Liver (tissue), 9 donors: ENCODE measurements around the gene PRSS8. TPM values are rescaled to one million over a fixed set of nuclear protein-coding genes. Genes with fewer than 3 reads are reported as not detected.

Experiments used
- DNase-seq: peaks from one replicate; pipeline ENCODE4 v3.0.0-alpha.2; 2017; ENCODE audit warnings: low spot score
- H3K27ac ChIP-seq, 2 donors: one replicate each; pipeline ENCODE4 v1.7.0; 2013; ENCODE audit warnings: inconsistent platforms in 2 of 2, low read length in 2 of 2, control low read depth in 1 of 2, low read depth in 1 of 2, mild to moderate bottlenecking in 1 of 2
- H3K27me3 ChIP-seq, 4 donors: one replicate each; pipeline versions ENCODE4 v1.6.1 to v1.7.0; 2013; ENCODE audit warnings: low read length in 3 of 4, inconsistent platforms in 1 of 4, mild to moderate bottlenecking in 1 of 4, moderate library complexity in 1 of 4; ENCODE audit not compliant: control insufficient read depth in 4 of 4, insufficient read depth in 4 of 4
- H3K36me3 ChIP-seq, 4 donors: one replicate each; pipeline versions ENCODE4 v1.6.1 to v1.7.0; 2013; ENCODE audit warnings: low read length in 3 of 4, mild to moderate bottlenecking in 3 of 4, low read depth in 1 of 4, moderate library complexity in 1 of 4; ENCODE audit not compliant: control insufficient read depth in 4 of 4, insufficient read depth in 3 of 4
- H3K4me1 ChIP-seq, 4 donors: one replicate each; pipeline versions ENCODE4 v1.6.1 to v1.7.0; 2013; ENCODE audit warnings: low read length in 3 of 4, mild to moderate bottlenecking in 3 of 4, moderate library complexity in 1 of 4; ENCODE audit not compliant: control insufficient read depth in 4 of 4, insufficient read depth in 4 of 4
- H3K4me3 ChIP-seq, 3 donors: one replicate each; pipeline versions ENCODE4 v1.6.1 to v1.7.0; 2013; ENCODE audit warnings: low read length in 3 of 3, control low read depth in 1 of 3, low read depth in 1 of 3, mild to moderate bottlenecking in 1 of 3
- H3K9ac ChIP-seq, 2 donors: one replicate each; pipeline ENCODE4 v1.7.0; 2013; ENCODE audit warnings: low read length in 2 of 2, mild to moderate bottlenecking in 2 of 2, moderate library complexity in 2 of 2, control low read depth in 1 of 2, low read depth in 1 of 2
- H3K9me3 ChIP-seq, 4 donors: one replicate each; pipeline versions ENCODE4 v1.6.1 to v1.7.0; 2013; ENCODE audit warnings: low read length in 3 of 4; ENCODE audit not compliant: control insufficient read depth in 4 of 4
- ATF3 ChIP-seq: IDR thresholded peaks from 2 replicates; pipeline ENCODE4 v1.6.1; 2016; ENCODE audit warnings: antibody characterized with exemption
- CTCF ChIP-seq: fragments of 150-350 bp; IDR thresholded peaks from 2 replicates; pipeline ENCODE4 v1.5.1; 2017; ENCODE audit warnings: improper control_type of control experiment, low read depth, low read length; ENCODE audit not compliant: missing input control
- EGR1 ChIP-seq, 2 donors: IDR thresholded peaks; 2 replicates each; pipeline ENCODE4 v1.6.1; 2016 to 2018; ENCODE audit warnings: antibody characterized with exemption in 2 of 2, low read depth in 2 of 2
- FOXA1 ChIP-seq: IDR thresholded peaks from 2 replicates; pipeline ENCODE4 v1.6.1; 2016; ENCODE audit warnings: antibody characterized with exemption
- FOXA2 ChIP-seq: IDR thresholded peaks from 2 replicates; pipeline ENCODE4 v1.6.1; 2016; ENCODE audit warnings: antibody characterized with exemption
- GABPA ChIP-seq, 2 donors: IDR thresholded peaks in 1 of 2; conservative IDR thresholded peaks in 1 of 2; 2 replicates each; pipeline ENCODE4 v1.6.1; 2016; ENCODE audit warnings: antibody characterized with exemption in 2 of 2, mild to moderate bottlenecking in 1 of 2, moderate library complexity in 1 of 2
- HNF4A ChIP-seq, 2 donors: conservative IDR thresholded peaks; 2 replicates each; pipeline ENCODE4 v1.6.1; 2016; ENCODE audit warnings: antibody characterized with exemption in 2 of 2, mild to moderate bottlenecking in 2 of 2
- HNF4G ChIP-seq: IDR thresholded peaks from 2 replicates; pipeline ENCODE4 v1.6.1; 2016; ENCODE audit warnings: antibody characterized with exemption
- JUND ChIP-seq, 2 donors: IDR thresholded peaks; 2 replicates each; pipeline ENCODE4 v1.6.1; 2016; ENCODE audit warnings: antibody characterized with exemption in 2 of 2
- MAX ChIP-seq: IDR thresholded peaks from 2 replicates; pipeline ENCODE4 v1.6.1; 2016; ENCODE audit warnings: antibody characterized with exemption
- NR2F2 ChIP-seq: IDR thresholded peaks from 2 replicates; pipeline ENCODE4 v1.6.1; 2016; ENCODE audit warnings: antibody characterized with exemption
- RAD21 ChIP-seq, 2 donors: IDR thresholded peaks; 2 replicates each; pipeline ENCODE4 v1.6.1; 2016; ENCODE audit warnings: antibody characterized with exemption in 2 of 2, mild to moderate bottlenecking in 2 of 2
- REST ChIP-seq: IDR thresholded peaks from 2 replicates; pipeline ENCODE4 v1.6.1; 2016; ENCODE audit warnings: antibody characterized with exemption, mild to moderate bottlenecking
- RXRA ChIP-seq, 2 donors: IDR thresholded peaks; 2 replicates each; pipeline ENCODE4 v1.6.1; 2017 to 2018; ENCODE audit warnings: antibody characterized with exemption in 2 of 2, mild to moderate bottlenecking in 1 of 2
- SP1 ChIP-seq: IDR thresholded peaks from 2 replicates; pipeline ENCODE4 v1.6.1; 2018; ENCODE audit warnings: antibody characterized with exemption, mild to moderate bottlenecking
- TAF1 ChIP-seq: conservative IDR thresholded peaks from 2 replicates; pipeline ENCODE4 v1.6.1; 2016; ENCODE audit warnings: antibody characterized with exemption, mild to moderate bottlenecking
- YY1 ChIP-seq: IDR thresholded peaks from 2 replicates; pipeline ENCODE4 v1.6.1; 2016; ENCODE audit warnings: antibody characterized with exemption, mild to moderate bottlenecking
- ZBTB33 ChIP-seq: IDR thresholded peaks from 2 replicates; pipeline ENCODE4 v1.6.1; 2016; ENCODE audit warnings: antibody characterized with exemption
- WGBS: extraction: QIAGEN DNeasy Blood & Tissue Kit; methylation state at CpG from one replicate; pipeline ENCODE4 v1.1.7; 2013; 5-methylcytosine and 5-hydroxymethylcytosine counted together
- polyA plus RNA-seq, 2 donors: library from polyadenylated mRNA; stranded (reverse) in 1 of 2; unstranded in 1 of 2; fragments of 200-250 nt in 1 of 2; fragments of >200 nt in 1 of 2; fragmentation: Nextera tagmentation in 1 of 2; extraction: Ambion mirVana in 1 of 2; gene quantifications; one replicate each; pipeline versions ENCODE4 v1.2.1 to v1.2.3, GENCODE V29; 2013 to 2015
- total RNA-seq, 2 donors: library from RNA; depleted of rRNA; stranded (reverse); fragments of >200 nt; gene quantifications; one replicate each; pipeline ENCODE4 v1.2.3, GENCODE V29; 2014
- donor health status: healthy.
- donor health status: healthy.
- donor health status: healthy.
- donor health status: healthy.
- donor health status: healthy.

The PRSS8 gene
- total and polyA plus RNA-seq, 4 donors = 1.1 to 50.1 (median 8.4) TPM

GRCh38 chr16:31130336-31130891 is 5.1 kb downstream of the PRSS8 start:
- no peak for TF ChIP-seq FOXA2
- no peak for TF ChIP-seq SP1
- TF ChIP-seq NR2F2 = no peak
- TF ChIP-seq FOXA1 = no peak
- no peak for TF ChIP-seq HNF4G
- TF ChIP-seq TAF1 = no peak
- no peak for TF ChIP-seq MAX
- TF ChIP-seq HNF4A (conservative IDR thresholded peaks at IDR 0.05) = no peak
- TF ChIP-seq EGR1 (IDR thresholded peaks at IDR 0.05; ENCODE audit: low read depth in 2 of 2) = no peak
- no peak for TF ChIP-seq ZBTB33
- no peak for TF ChIP-seq YY1
- TF ChIP-seq RXRA (IDR thresholded peaks at IDR 0.05) = no peak
- no peak for TF ChIP-seq REST
- no peak for TF ChIP-seq CTCF
- TF ChIP-seq ATF3 = no peak
- TF ChIP-seq RAD21 (IDR thresholded peaks at IDR 0.05) = no peak
- no peak for TF ChIP-seq GABPA (IDR thresholded peaks at IDR 0.05 in 1 of 2, conservative IDR thresholded peaks at IDR 0.05 in 1 of 2)
- TF ChIP-seq JUND (IDR thresholded peaks at IDR 0.05) = no peak
- peaks cover 0 to 13% (median 3%) of the 10 kb centered on the region in 4 donors for H3K4me1 ChIP-seq
- no peaks in the 10 kb centered on the region for H3K9me3 ChIP-seq
- no peak overlapping the region for H3K9ac ChIP-seq
- no peak for DNase-seq
- WGBS = 78% methylated on average over 10 of the region's 10 CpGs
- H3K4me3 ChIP-seq = no peak overlapping the region
- H3K27ac ChIP-seq = peak overlapping the region; percentile 40 to 70
- H3K27me3 ChIP-seq = no peaks in the 10 kb centered on the region
- peaks cover 8 to 40% (median 13%) of the 10 kb centered on the region in 4 donors for H3K36me3 ChIP-seq
